GM12891 (cell line): Measurements from ENCODE around the gene MMP23B.

ENCODE experiments used
- POLR2A ChIP-seq: IDR thresholded peaks from 2 replicates; pipeline ENCODE4 v1.6.1; 2011; ENCODE audit warnings: low read depth, low read length, control low read depth
- POLR2AphosphoS5 ChIP-seq: IDR thresholded peaks from 2 replicates; pipeline ENCODE4 v1.6.1; 2011; ENCODE audit warnings: low read depth, low read length, control low read depth
- SPI1 ChIP-seq: IDR thresholded peaks from 2 replicates; pipeline ENCODE4 v1.6.1; 2011; ENCODE audit warnings: low read depth, low read length, control low read depth
- TAF1 ChIP-seq: IDR thresholded peaks from 2 replicates; pipeline ENCODE4 v1.6.1; 2011; ENCODE audit warnings: low read depth, low read length, control low read depth

DNA sequence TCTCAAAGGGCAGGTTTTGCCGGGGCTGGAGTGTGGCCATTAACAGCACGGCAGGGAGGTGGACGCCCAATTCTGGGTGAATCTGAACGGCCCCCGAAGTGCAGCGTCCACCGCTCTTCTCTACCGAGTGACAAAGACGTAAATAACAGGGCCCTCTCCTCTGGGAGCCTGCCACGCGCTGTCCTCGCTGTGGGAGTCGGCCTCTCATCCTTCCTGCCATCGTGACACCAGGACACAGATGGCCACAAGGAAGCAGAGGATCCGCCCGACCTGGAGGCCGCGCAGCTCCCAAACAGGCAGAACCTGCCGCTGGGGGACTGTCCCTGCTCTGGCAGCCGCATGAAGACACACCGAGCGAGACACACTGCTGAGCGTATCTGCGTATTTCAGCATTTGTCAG is 38.9 kb downstream of the MMP23B start:
- TF ChIP-seq POLR2AphosphoS5 (no peak), SPI1 (no peak), POLR2A (no peak), TAF1 (no peak)
